Skin of body (tissue), 2 donors: ENCODE measurements around the gene NRTN. TPM values are rescaled to one million over a fixed set of nuclear protein-coding genes. Genes with fewer than 3 reads are reported as not detected.
A peak's percentile ranks its signal among the peaks of the same experiment; 100 is the strongest.
"Not testable (repeated sequence)": the region's sequence is repeated elsewhere in the genome, so short reads cannot be mapped to it uniquely, and the experiment has no call there.

ENCODE experiments used
- DNase-seq: peaks from one replicate; lab custom pipeline; 2025; lab: John Stamatoyannopoulos, UW
- total RNA-seq: library from RNA; depleted of rRNA; stranded (reverse); fragments of >200 nt; gene quantifications from one replicate; pipeline ENCODE4 v1.2.3, GENCODE V29; 2014

NRTN gene, protein sequence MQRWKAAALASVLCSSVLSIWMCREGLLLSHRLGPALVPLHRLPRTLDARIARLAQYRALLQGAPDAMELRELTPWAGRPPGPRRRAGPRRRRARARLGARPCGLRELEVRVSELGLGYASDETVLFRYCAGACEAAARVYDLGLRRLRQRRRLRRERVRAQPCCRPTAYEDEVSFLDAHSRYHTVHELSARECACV
- 2.2 TPM for total RNA-seq

DNA sequence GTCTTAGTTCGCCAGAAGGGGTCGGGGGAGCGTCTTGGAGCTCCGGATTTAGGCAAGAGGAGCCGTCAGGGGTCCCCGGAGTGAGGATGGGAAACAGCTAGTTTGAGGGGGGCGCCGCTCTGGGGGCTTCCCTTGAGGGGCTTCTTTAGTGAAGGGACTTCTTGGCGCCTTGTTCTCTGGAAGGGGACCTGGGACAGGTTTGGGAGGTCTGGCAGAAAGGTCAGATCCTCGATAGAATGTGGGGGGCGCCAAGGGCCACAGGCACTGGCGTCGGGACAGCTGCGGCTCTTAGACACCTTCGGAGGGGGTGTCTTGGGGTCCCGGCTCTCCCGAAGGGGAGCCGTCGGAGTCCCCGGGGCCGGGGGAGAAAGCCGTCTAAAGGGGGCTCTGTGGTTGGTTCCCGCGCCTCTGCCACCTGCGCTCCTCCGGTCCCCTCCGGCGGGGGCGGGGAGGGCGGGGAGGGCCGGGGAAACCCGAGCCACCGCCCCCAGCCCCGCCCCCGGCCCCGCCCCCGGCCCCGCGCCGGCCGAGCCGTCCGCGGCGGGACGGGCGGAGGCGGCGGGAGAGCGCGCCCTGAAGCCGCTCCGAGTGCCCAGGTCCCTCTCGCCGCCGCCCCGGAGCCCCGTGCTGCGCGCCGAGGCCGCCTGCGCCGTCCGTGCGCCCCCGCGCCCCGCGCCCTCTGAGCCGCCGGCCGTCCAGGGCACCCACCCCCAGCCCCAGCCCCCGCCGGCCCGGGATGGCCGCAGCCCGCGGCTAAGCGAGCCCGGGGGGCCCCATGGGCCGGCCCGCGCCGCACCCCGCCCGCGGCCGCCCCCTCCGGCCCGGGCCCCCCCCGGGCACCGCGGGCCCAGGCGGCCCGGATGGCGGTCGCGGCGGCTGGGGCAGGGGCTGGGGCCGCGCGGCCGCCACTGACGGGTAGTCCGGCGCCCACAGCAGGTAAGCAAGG, at the start of gene NRTN:
Gene NRTN (plus strand): TSS at position 552 of the 946 bp plus-strand sequence. CDS start 19,099 bp downstream, outside the sequence.
- DNase-seq, result no peak

DNA sequence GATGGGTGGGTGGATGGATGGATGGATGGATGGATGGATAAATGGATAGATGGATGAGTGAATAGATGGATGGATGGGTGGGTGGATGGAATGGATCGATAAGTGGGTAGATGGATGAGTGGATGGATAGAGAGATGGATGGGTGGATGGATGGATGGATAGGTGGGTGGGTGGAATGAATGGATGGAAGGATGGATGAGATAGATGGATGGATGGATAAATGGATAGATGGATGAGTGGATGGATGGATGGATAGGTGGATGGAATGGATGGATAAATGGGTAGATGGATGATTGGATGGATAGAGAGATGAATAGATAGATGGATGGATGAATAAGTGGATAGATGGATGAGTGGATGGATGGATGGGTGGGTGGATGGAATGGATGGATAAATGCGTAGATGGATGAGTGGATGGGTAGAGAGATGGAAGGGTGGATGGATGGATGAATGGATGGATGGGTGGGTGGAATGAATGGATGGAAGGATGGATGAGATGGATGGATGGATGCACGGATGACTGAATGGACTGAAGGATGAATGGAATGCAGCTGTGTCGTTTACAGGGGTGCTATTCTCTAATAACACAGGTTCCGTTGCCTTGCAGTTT, 42.2 kb upstream of the NRTN start:
- DNase-seq, result no peak

DNA sequence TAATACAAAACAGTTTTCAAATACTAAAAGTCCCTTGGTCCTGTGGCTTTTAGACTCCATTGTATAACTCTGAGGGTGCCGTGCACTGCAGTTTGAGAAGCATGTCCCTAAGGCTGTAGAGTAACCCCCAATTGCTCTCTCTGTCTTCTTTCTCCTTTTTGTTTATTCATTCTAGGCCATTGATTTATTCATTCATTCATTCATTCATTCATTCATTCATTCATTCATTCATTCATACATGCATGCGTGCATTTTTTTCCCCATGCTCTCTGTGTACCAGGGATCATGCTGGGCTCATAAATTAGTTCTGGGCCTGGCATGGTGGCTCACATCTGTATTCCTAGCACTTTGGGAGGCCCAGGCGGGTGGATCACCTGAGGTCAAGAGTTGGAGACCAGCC, 39.6 kb upstream of the NRTN start:
- no peak for DNase-seq

DNA sequence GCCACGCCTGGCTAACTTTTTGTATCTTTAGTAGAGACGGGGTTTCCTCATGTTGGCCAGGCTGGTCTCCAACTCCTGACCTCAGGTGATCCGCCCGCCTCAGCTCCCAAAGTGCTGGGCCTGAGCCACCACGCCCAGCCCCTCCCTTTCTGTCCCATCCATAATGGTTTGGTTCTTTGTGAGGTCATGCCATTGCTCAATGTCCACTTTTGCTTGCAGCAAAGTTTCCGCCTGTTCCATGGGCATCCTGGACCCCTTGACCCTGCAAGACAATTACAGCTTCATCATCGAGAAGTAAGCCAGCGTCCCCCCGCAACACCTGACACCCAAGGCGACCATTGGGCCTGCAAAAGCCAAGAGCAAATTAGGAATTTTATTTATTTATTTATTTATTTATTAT, 36.9 kb upstream of the NRTN start:
- DNase-seq, result no peak

DNA sequence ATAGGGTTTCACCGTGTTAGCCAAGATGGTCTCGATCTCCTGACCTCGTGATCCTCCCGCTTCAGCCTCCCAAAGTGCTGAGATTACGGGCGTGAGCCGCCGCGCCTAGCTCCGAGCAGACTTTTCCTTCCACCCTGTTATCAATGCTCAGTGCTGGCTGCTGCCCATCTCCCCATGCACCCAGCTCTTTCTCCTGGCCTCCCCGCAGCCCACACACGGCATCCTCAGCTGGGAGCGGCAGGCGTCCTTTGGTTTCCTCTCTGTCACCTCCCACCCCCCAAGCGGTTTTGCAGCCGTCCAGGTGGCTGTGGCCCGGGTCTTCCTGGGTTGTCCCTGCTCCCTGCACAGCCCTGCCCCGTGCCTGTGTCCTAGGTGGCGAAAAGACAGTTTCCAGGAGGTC, 32.5 kb upstream of the NRTN start:
- DNase-seq, result no peak

DNA sequence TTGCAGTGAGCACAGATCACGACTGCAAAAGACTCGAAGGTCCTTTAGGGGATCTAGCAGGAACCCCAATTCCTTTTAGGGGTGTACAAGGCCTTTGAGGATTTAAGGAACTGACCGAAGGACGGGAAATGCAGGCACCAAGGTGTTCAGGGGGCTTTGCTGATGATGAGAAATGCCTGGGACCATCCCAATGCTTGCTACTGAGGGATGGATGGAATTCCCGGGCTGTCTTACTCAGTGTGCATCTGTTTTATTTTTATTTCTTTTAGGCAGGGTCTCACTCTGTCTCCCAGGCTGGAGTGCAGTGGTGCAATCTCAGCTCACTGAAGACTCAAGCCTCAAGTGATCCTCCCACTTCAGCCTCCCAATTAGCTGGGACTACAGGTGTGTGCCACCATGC, 31.6 kb upstream of the NRTN start:
- DNase-seq, result no peak

DNA sequence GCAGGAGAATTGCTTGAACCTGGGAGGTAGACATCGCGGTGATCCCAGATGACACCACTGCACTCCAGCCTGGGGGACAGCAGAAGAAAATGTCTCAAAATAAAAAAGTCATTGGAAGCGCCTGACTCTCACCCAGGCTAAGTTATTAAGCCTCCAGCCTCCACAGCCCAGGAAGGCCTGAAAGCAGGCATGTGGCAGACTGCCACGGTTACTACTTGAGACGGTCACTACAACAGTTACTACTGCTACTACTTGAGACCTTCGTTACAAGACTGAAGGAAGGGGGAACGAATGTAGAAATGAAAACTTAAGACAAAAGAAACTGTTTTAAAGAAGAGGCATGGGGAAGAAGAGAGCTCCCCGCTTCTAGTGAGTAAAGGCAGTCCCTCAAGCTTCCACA, 29.9 kb upstream of the NRTN start:
- DNase-seq, result no peak

DNA sequence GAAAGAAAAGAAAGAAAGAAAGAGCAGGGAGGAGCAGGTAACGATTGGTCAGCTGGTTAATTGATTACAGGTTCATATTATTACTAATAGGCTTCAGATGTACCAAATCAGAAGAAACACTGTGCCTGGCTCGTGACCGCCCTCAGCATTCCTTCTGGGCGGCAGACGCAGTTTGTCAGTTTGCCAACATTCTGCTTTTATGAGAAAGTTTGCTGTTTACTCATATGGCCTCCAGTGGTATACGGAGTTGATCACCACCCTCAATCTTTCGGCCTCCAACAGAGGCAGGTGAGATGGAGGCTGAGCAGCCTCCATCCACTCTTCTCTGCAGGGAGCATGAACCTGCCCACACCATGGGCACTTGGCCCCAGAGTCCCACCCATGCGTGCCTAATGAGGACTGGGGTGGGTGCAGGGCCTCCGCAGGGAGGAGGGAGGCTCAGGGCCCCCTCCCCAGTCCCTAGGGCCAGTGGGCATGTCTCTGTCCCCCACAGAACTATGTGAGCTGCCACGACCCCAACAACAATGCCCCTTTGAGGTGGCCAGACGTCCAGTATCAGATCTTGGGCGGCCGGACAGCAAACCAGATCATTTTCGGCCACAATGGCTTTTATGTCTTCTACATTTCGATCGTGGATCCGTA, 29.1 kb upstream of the NRTN start:
- peak; percentile 42 for DNase-seq

DNA sequence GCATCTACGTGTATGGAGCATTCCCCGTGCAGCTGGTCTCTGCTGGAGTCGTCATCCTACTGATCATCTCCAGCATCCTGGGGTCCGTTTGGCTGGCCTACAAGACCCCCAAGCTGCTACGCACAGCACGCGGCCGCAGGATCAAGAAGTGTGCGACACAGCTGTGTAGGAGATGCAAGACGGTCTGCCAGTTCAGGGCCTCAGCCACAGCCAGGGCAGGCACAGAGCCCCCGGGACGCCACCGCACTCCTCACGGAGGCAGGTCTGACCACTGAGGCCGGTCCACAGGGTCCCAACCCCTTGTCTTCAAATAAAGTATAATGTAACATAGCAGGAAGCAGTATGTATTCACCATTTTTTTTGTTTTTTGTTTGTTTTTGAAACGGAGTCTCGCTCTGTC, 26.5 kb upstream of the NRTN start:
- peak; percentile 51 for DNase-seq

DNA sequence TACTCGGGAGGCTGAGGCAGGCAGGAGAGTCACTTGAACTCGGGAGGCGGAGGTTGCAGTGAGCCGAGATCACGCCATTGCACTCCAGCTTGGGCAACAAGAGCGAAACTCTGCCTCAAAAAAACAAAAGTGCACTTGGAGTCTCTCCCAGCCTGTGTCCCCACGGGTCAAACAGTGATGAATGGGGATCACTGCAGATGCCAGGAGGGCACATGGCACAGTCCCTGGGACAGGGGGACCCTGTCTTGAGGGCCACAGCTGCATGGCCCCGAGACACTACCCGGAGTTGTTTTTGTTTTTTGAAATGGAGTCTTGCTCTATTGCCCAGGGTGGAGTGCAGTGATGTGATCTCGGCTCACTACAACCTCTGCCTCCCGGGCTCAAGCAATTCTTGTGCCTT, 24.0 kb upstream of the NRTN start:
- DNase-seq, result not testable (repeated sequence)

DNA sequence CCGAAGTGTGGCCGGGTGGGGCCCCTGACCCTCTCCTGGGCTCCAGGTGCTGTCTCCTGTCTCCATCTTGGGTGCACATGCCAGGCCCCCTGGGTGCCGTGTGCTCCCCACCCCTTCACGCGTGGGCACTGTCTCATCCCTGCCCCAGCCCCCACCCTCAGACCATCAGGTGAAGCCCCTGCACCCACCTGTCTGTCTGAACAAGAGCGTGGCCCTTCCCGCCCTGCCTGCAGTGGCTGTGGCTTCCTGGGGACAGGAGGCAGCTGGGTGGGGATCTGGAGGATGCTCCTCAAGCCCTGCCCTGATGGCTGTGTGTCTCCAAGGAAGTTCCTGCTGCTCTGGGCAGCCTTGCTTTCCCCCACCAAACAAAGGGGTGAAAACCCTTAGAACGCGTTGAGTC, 22.5 kb upstream of the NRTN start:
- DNase-seq, result no peak

DNA sequence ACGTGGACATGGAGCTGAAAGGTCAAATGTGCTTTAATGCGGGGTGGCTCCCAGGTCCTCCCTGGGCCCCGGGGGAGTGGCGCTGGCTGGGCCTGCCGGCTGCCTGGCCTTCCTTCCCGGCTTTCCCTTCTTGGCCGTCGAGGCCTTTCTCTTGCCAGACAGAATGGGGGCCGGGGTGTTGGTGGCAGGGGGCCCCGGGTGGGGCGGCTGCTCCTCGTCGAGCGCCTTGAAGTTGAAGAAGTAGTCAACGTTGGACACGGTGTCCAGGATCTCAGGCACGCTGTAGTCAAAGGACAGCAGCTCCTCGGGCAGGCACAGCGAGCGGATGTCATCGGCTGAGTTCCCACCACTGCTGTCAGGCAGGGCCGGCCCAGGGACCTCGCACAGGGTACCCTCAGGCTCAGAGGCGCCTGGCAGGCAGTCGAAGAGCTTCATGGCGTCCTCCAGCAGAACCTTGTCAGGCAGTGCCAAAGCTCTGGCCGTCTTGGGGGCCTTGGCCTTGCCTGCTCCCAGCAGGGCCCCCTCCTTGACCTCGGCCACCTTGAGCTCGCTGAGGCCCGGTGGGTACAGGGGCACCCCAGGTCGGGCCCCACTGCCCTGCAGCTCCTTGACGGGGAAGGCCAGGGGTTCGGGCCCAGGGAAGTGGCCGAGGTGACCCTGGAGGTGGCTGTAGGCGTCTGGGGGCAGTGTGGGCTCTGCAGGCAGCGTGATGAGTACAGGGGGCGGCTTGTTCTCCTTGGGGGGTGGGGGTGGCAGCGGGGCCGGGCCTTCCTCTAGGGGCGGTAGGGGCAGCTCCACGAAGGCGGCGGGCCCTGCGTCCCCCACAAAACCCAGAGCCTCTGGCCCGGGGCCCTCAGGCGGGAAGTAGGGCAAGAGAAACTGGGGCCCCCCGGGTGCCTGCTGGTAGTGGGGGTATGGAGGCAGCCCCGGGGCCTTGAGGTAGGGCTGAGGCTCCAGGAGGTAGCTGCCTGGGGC, 21.6 kb upstream of the NRTN start:
- no peak for DNase-seq

DNA sequence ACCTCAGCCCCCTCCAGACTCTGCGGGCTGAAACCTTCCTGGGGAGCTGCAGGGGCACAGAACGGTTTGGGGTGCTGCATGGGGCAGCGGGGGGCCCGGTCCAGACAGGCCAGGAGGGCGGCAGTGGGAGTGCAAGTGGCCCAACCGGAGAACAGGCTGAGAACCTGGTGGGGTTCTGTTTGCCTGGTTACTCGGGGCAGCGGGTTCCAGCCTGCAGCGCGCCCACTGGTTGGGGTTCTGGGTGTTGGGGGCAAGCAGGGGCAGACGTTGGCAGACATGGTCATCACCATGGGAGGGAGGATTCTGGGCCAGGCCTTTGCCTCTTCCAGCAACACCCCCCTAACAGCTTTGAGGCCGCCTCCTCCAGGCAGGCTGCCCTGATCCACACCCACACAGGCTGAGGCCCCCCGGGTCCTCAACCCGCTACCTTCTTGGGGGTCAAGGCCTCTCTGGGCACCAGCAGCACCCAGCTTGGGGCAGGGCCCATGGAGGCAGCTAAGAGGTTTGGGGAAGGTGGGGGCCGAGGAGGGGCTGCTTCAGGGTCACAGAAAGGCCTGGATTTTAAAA, 20.2 kb upstream of the NRTN start, which contains the start of gene PRR22:
Gene PRR22 (minus strand): TSS at position 166 of the 567 bp plus-strand sequence. CDS start 86 bp downstream, at position 80.
- no peak for DNase-seq

DNA sequence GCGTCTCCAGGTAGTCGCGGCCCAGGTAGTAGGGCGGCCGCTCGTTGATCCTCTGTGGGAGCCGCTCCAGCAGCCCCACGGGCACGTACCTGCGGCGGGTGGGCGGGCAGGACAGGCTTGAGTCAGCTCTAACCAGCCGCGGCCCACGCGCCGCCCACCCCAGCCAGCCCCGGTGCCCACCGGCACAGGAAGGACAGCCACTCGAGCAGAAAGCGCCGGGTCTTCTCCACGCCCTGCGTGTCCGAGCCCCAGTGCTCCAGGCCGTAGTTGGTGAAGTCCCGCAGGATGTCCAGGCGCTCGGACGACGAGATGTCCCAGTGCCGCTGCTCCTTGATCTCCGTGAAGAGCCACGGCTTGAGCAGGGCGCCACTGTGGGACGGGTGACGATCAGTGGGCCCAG, 19.4 kb upstream of the NRTN start:
- no peak for DNase-seq

DNA sequence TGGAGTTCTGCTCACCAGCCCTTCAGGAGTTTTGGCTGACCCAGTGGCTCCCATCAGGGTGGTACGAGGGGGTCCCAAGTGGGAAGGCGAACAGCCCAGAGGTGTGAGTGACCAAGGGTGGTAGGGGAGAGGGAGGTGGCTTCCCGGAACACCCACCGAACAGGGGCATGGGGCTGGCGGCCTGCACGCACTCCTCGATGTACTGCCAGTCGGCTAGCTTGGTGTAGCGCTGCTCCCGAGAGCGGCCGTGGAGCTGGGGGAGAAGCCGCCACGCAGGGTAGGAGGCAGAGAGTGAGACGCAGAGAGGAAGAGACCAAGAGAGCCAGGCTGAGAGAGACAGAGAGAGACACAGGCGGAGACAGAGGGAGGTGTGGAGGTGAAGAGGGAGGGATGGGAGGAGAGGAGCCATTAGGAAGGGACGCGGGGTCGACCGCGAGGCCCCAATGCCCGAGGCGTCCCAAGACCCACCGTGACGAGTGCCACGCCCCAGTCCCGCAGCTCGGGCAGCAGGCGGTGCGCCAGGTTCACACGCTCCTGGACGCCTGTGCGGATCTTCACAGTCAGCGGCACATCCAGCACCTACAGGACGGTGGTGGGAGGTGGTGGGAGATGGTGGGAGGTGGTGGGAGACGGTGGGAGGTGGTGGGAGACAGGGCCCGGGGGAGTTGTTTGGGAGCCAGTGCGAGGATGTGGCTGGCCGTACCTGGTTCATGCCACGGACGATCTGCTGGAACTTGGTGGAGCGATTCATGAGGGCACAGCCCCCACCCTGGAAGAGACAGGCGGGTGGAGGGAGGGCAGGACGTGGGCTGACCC, 18.1 kb upstream of the NRTN start:
- DNase-seq, result no peak

DNA sequence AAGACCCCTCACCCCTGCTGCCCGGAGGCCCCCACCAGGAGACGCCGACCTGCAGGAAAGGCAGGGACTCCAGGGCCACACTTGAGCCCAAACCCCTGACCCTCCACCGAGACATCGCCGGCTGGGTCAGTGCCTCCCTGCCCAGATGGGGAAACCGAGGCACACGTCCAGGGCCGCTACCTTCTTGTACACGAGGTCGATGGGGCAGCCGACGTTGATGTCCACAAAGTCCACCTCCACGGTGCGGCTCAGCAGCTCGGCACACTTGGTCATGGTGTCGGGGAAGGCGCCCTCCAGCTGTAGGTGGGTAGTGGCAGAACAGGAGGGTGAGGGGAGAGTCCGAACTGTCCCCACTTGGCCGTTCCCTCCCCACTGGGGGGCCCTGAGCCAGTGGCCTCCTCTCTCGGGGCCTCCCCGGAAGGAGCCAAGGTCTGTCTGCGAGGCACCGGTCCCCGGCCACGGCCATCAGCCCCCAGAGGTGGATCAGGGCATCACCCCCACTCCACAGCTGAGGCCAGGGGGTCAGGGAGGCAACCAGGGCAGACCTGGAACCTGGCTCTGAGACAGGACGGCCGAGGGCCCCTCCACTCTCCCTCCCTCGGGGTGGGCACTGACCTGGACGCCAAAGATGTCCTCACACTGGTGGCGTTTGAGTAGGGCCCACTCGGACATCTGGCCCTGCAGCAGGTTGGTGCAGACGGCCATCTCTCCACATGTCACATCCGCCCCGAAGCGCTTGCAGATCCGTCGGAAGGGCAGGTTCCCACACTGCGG, 17.3 kb upstream of the NRTN start:
- DNase-seq, result no peak

DNA sequence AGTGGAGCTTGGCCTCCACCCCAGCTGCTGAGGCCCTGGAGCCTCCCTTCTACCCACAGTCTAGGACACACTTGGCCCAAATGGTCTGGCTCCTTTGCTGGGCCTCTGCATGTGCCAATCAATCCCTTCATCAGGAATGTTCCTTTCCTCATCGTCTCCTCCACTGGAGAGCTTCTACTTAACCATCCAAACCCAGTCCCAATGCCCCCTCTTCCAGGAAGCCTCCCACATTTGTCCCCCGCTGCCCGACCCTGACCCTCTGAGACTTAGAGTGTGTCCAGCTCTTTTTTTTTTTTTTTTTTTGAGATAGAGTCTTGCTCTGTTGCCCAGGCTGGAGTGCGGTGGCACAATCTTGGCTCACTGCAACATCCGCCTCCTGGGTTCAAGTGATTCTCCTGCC, 16.4 kb upstream of the NRTN start:
- DNase-seq, result no peak

DNA sequence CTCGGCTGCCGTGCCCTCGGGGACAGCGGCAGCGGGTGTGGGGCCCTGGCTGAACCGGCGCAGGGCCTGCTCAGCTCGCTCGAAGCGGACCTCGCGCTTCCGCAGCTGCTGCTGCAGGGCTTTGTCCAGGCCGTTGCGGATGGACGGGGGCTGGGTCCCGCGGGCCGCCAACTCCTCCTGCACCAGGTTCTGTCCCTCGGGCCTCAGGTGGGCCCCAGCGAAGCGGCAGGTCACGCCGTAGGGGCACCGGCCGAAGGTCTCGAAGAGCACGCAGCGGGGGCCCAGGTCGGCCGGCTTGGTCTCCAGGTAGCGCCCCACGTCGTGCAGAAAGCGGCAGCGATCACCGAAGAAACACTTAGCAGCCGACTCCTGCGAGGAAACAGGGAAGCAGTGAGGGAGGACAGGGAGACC, 15.5 kb upstream of the NRTN start:
- DNase-seq, result no peak
